HepG2 (cell line): Measurements from ENCODE around the gene SP1. TPM values are rescaled to one million over a fixed set of nuclear protein-coding genes. Genes with fewer than 3 reads are reported as not detected.

Source experiments
- ATAC-seq: fragments of 200-7000 bp; cut with Tn5 transposase; 3 replicates; pipeline ENCODE4 v1.9.1; 2020; ENCODE audit warnings: mild to moderate bottlenecking, moderate library complexity
- BruUV-seq: library from RNA; stranded (reverse); fragments of 400-500 nt; replicated peaks from 2 replicates; lab custom pipeline; 2021; lab: Mats Ljungman, UMichigan
- CTCF ChIA-PET: fragments of 300-600 bp; formaldehyde crosslinking; extraction: SDS; loops from one replicate; lab custom pipeline; 2021; ENCODE audit warnings: low total read pairs, inconsistent platforms, low intra/inter-chr PET ratio; lab: Yijun Ruan, JAX
- POLR2A ChIA-PET: fragments of 350-600 bp; sonication (Branson Sonifier 250); formaldehyde crosslinking; loops from one replicate; lab custom pipeline; 2020; ENCODE audit warnings: antibody characterized with exemption, inconsistent platforms; lab: Yijun Ruan, JAX
- DNase-seq: peaks from one replicate; pipeline ENCODE4 v3.0.0-alpha.2; 2015; ENCODE audit warnings: low spot score
- FAIRE-seq: peaks from 3 replicates; lab custom pipeline; 2011; peaks lifted over from hg19 to GRCh38; lab: Jason Lieb, UNC
- H2AFZ ChIP-seq: one replicate; pipeline ENCODE4 v1.6.1; 2011; ENCODE audit warnings: low read length, inconsistent platforms
- H3K27ac ChIP-seq: fragments of 300-600 bp; 3 replicates; pipeline ENCODE4 v1.8.0; 2011; ENCODE audit warnings: mixed run types, mild to moderate bottlenecking, mixed read lengths, low read length, inconsistent platforms; ENCODE audit not compliant: insufficient read depth; ENCODE audit errors: extremely low read length
- H3K27me3 ChIP-seq, 2 experiments: fragments of 200-600 bp in 1 of 2; 2 replicates in 1 of 2; 3 replicates in 1 of 2; pipeline versions ENCODE4 v1.6.0 to v1.8.0; 2011; ENCODE audit warnings: low read length in 2 of 2, mild to moderate bottlenecking in 2 of 2, moderate library complexity in 2 of 2, inconsistent platforms in 1 of 2; ENCODE audit not compliant: insufficient read depth in 2 of 2, control insufficient read depth in 1 of 2
- H3K36me3 ChIP-seq, 2 experiments: fragments of 200-600 bp in 1 of 2; replicated peaks in 1 of 2; 2 replicates in 1 of 2; 3 replicates in 1 of 2; pipeline versions ENCODE4 v1.5.1 to v1.8.0; 2011; ENCODE audit warnings: low read length in 2 of 2, inconsistent platforms in 1 of 2; ENCODE audit not compliant: insufficient read depth in 2 of 2, control insufficient read depth in 1 of 2
- H3K4me1 ChIP-seq: 2 replicates; pipeline ENCODE4 v1.5.1; 2012; ENCODE audit warnings: low read length, inconsistent platforms; ENCODE audit not compliant: insufficient read depth
- H3K4me2 ChIP-seq: 2 replicates; pipeline ENCODE4 v1.6.0; 2011; ENCODE audit warnings: low read depth, low read length, inconsistent platforms
- H3K4me3 ChIP-seq, 3 experiments: fragments of 200-600 bp in 1 of 3; sonication (generic), shearing (Covaris generic) in 1 of 3; replicated peaks in 1 of 3; 2 replicates each; pipeline ENCODE4 v1.5.1; 2011 to 2016; ENCODE audit warnings: low read length in 3 of 3, inconsistent platforms in 2 of 3, low read depth in 2 of 3, mild to moderate bottlenecking in 2 of 3, control low read depth in 1 of 3, mixed read lengths in 1 of 3; ENCODE audit not compliant: insufficient read depth in 1 of 3
- H3K79me2 ChIP-seq: one replicate; pipeline ENCODE4 v1.6.1; 2011; ENCODE audit warnings: low read length, inconsistent platforms; ENCODE audit not compliant: insufficient read depth
- H3K9ac ChIP-seq: 2 replicates; pipeline ENCODE4 v1.6.0; 2011; ENCODE audit warnings: mild to moderate bottlenecking, low read depth, low read length, inconsistent platforms; ENCODE audit not compliant: insufficient read depth
- H3K9me3 ChIP-seq: 2 replicates; pipeline ENCODE4 v1.5.1; 2012; ENCODE audit warnings: mild to moderate bottlenecking, low read length
- H4K20me1 ChIP-seq: 2 replicates; pipeline ENCODE4 v1.6.0; 2011; ENCODE audit warnings: inconsistent platforms, mild to moderate bottlenecking, low read length, moderate library complexity; ENCODE audit not compliant: insufficient read depth
- BATF2 ChIP-seq: sonication (generic); formaldehyde crosslinking; IDR thresholded peaks from 2 replicates; pipeline ENCODE4 v1.8.0; 2022; ENCODE audit warnings: mild to moderate bottlenecking, missing genetic modification reagents, moderate library complexity
- FUBP1 ChIP-seq: sonication (generic); formaldehyde crosslinking; IDR thresholded peaks from 2 replicates; pipeline ENCODE4 v1.5.1; 2020; ENCODE audit warnings: missing genetic modification reagents, mild to moderate bottlenecking, borderline replicate concordance
- HIVEP1 ChIP-seq: sonication (generic); formaldehyde crosslinking; IDR thresholded peaks from 2 replicates; pipeline ENCODE4 v1.4.0; 2020; ENCODE audit warnings: mild to moderate bottlenecking, missing genetic modification reagents
- MAZ ChIP-seq, 2 experiments: sonication (generic) in 1 of 2; formaldehyde crosslinking in 1 of 2; IDR thresholded peaks; 2 replicates each; pipeline versions ENCODE4 v1.5.0 to v1.6.1; 2012 to 2020; ENCODE audit warnings: low read depth in 2 of 2, mild to moderate bottlenecking in 2 of 2, borderline replicate concordance in 1 of 2, improper control_type of control experiment in 1 of 2, low read length in 1 of 2, missing genetic modification reagents in 1 of 2, moderate library complexity in 1 of 2
- NCOA1 ChIP-seq: sonication (generic); formaldehyde crosslinking; IDR thresholded peaks from 2 replicates; pipeline ENCODE4 v1.9.0; 2021; ENCODE audit warnings: missing genetic modification reagents
- PHF8 ChIP-seq: sonication (generic); formaldehyde crosslinking; IDR thresholded peaks from 2 replicates; pipeline ENCODE4 v1.5.0; 2020; ENCODE audit warnings: missing genetic modification reagents
- RXRA ChIP-seq: sonication (generic); formaldehyde crosslinking; IDR thresholded peaks from 2 replicates; pipeline ENCODE4 v1.5.1; 2020; ENCODE audit warnings: missing genetic modification reagents
- ZNF383 ChIP-seq: sonication (generic); formaldehyde crosslinking; IDR thresholded peaks from 2 replicates; pipeline ENCODE4 v1.4.0; 2020; ENCODE audit warnings: missing genetic modification reagents, mild to moderate bottlenecking, borderline replicate concordance
- ZNF639 ChIP-seq: conservative IDR thresholded peaks from 2 replicates; pipeline ENCODE4 v1.6.1; 2018; ENCODE audit warnings: missing genetic modification reagents
- ZNF674 ChIP-seq: sonication (generic); formaldehyde crosslinking; IDR thresholded peaks from 2 replicates; pipeline ENCODE4 v1.5.0; 2020; ENCODE audit warnings: low read depth, mild to moderate bottlenecking, missing genetic modification reagents
- ZNF891 ChIP-seq: sonication (generic); formaldehyde crosslinking; IDR thresholded peaks from 2 replicates; pipeline ENCODE4 v1.5.0; 2020; ENCODE audit warnings: mild to moderate bottlenecking, missing genetic modification reagents
- ZSCAN21 ChIP-seq: sonication (generic); formaldehyde crosslinking; IDR thresholded peaks from 2 replicates; pipeline ENCODE4 v1.8.0; 2022; ENCODE audit warnings: mild to moderate bottlenecking, missing genetic modification reagents, moderate library complexity, borderline replicate concordance
- WGBS: methylation state at CpG from one replicate; pipeline ENCODE4 v1.1.6; 2017; ENCODE audit warnings: low lambda C conversion rate; 5-methylcytosine and 5-hydroxymethylcytosine counted together
- in situ Hi-C: cut with HindIII; loops from 2 replicates; pipeline ENCODE4 v1.10.0; 2017; ENCODE audit warnings: low pct_unique_long_range_greater_than_20kb; ENCODE audit not compliant: extremely low pct_ligation_motif_present
- intact Hi-C: fragments of 100-400 bp; cut with micrococcal nuclease; formaldehyde crosslinking; loops from one replicate; pipeline ENCODE4 v1.10.0; 2022; ENCODE audit not compliant: unreplicated experiment
- polyA plus RNA-seq, 8 experiments: library from polyadenylated mRNA; depleted of rRNA in 3 of 8; stranded (reverse) in 7 of 8; unstranded in 1 of 8; fragments of >200 nt; fragmentation: Illumina TruSeq in 4 of 8; extraction: Trizol in 4 of 8; gene quantifications; 2 replicates each; pipeline versions ENCODE4 v1.2.1 to v1.2.3, GENCODE V29; 2011 to 2016; ENCODE audit warnings: low read depth in 4 of 8, missing spikeins in 1 of 8, mixed read lengths in 1 of 8; ENCODE audit not compliant: insufficient read depth in 1 of 8
- total RNA-seq, 5 experiments: library from RNA; depleted of rRNA; stranded (reverse); fragments of >200 nt; fragmentation: Illumina TruSeq; extraction: Trizol; gene quantifications; 2 replicates each; pipeline ENCODE4 v1.2.3, GENCODE V29; 2016; ENCODE audit warnings: low read depth in 1 of 5

SP1 gene
- total and polyA plus RNA-seq, 2 of the 13 experiments (the other 11 are each of a cell fraction or from before 2014, with no cell fraction given), result 26.5 to 27.5 TPM

- Histone ChIP-seq H3K27me3 (peaks cover 14 to 80% of the 10 kb centered on the region in 2 experiments), H4K20me1 (no peaks in the 10 kb centered on the region), H3K9ac (no peak overlapping the region), H2AFZ (no peak overlapping the region), H3K36me3 (no peaks in the 10 kb centered on the region), H3K4me2 (no peak overlapping the region)
- BruUV-seq, result no TSS peak
- FAIRE-seq (no peak), DNase-seq (no peak)
- WGBS, result 0% methylated on average over 6 of the region's 7 CpGs
- intact Hi-C loops, result no loop called here
- TF ChIP-seq ZNF891 (CRISPR knock-in tag), result no peak
- no peak for TF ChIP-seq RXRA
- no peak for TF ChIP-seq HIVEP1 (CRISPR knock-in tag)
- TF ChIP-seq MAZ (IDR thresholded peaks at IDR 0.05; ENCODE audit: borderline replicate concordance, low read depth, low read length), result no peak
- TF ChIP-seq MAZ (CRISPR knock-in tag; IDR thresholded peaks at IDR 0.05; ENCODE audit: low read depth), result no peak
- TF ChIP-seq ZNF639, result no peak
- no peak for TF ChIP-seq ZNF674
- no peak for TF ChIP-seq NCOA1 (CRISPR knock-in tag)
- TF ChIP-seq BATF2 (CRISPR knock-in tag), result no peak
- no peak for TF ChIP-seq ZNF383 (CRISPR knock-in tag)
- TF ChIP-seq FUBP1, result no peak
- no peak for TF ChIP-seq PHF8 (CRISPR knock-in tag)
- TF ChIP-seq ZSCAN21 (CRISPR knock-in tag), result no peak
- TF ChIP-seq, all 625 proteins: peak for 0
- POLR2A ChIA-PET, result interaction anchor here (2.2 kb wide), 1 partner anchor 12 kb away, joined by 12 read pairs; the partner anchor contains the start of gene AAAS
- Histone ChIP-seq H3K27ac (no peak overlapping the region), H3K4me3 (no peak overlapping the region), H3K79me2 (no peaks in the 10 kb centered on the region), H3K9me3 (no peaks in the 10 kb centered on the region), H3K4me1 (no peaks in the 10 kb centered on the region)
- ATAC-seq, result no peak
- CTCF ChIA-PET, result no interaction called here
- in situ Hi-C loops, result no loop called here
Measured at GRCh38 chr12:53333845-53334244, 46.1 kb upstream of the SP1 start.
